Retinal pigment epithelial cell (primary cell): Measurements from ENCODE around the gene NFATC2.
A peak's percentile ranks its signal among the peaks of the same experiment; 100 is the strongest.

Source experiments
- DNase-seq: peaks from one replicate; pipeline ENCODE4 v3.0.0-alpha.2; 2010; ENCODE audit warnings: low read depth
- H3K4me3 ChIP-seq: 2 replicates; pipeline ENCODE4 v1.5.1; 2011; ENCODE audit warnings: mild to moderate bottlenecking, low read length, control low read depth, moderate library complexity
- TF ChIP-seq, protein P1 (sequence below): conservative IDR thresholded peaks from 2 replicates; pipeline ENCODE4 v1.5.1; 2011; ENCODE audit warnings: low read depth, low read length, control low read depth, inconsistent platforms

NFATC2 gene

DNA sequence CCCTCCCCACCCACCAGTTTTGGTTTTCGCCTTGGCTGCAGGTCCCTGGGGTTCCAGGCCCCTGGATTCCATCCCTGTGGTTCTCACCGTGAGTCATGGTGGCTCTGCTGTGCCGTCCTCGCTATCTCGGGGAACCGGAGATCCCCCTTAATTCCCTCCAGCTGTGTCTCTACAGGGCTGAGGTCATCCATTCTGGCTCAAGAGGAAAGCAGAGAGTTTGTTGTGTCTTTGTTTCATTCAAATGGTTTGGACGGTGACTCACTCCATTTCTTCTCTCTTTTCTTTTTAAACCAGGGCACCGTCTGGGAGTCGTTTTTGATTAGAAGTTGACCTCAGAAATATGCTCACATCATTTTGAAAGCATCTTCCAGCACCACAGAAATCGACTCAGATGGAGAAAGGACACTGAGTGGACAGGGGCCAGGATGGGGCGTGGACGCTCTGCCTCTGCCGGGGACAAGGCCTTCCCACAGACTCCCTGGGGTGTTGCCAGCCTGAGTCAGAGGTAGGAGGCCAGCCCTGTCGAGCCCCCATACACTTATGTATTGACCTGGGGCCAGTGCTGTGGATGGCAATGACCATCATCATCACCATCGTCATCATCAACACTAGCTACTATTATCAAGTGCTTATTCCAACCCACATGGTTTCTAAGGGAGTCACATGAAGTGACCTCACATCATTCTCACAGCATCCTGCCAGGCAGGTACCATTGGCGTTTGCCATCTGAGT is 176.2 kb downstream of the NFATC2 start:
- TF ChIP-seq, protein P1, sequence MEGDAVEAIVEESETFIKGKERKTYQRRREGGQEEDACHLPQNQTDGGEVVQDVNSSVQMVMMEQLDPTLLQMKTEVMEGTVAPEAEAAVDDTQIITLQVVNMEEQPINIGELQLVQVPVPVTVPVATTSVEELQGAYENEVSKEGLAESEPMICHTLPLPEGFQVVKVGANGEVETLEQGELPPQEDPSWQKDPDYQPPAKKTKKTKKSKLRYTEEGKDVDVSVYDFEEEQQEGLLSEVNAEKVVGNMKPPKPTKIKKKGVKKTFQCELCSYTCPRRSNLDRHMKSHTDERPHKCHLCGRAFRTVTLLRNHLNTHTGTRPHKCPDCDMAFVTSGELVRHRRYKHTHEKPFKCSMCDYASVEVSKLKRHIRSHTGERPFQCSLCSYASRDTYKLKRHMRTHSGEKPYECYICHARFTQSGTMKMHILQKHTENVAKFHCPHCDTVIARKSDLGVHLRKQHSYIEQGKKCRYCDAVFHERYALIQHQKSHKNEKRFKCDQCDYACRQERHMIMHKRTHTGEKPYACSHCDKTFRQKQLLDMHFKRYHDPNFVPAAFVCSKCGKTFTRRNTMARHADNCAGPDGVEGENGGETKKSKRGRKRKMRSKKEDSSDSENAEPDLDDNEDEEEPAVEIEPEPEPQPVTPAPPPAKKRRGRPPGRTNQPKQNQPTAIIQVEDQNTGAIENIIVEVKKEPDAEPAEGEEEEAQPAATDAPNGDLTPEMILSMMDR, result no peak
- no peak overlapping the region for H3K4me3 ChIP-seq
- DNase-seq, result peak; percentile 71

GRCh38 chr20:51365670-51366069 is 176.8 kb downstream of the NFATC2 start:
- no peak for DNase-seq
- no peak overlapping the region for H3K4me3 ChIP-seq
- TF ChIP-seq, protein P1, result no peak

DNA sequence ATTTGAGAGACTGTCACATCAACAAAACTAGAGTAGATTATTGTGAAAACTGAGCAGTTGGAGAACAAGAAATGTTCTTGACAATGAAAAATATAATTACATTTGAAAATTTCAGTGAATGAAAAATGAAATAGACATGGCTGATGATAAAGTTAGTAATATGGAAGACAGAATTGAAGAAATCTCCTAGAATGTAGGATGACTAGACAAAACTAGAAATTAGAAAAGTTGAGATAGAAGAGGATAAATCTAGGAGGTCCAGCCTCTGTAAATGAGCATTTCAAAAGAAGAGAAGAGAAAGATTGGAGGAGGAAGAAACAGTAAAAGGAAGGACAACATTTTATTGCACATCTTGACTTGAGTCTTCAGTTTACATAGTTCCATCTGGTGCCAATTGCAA is 178.7 kb downstream of the NFATC2 start:
- no peak for DNase-seq
- TF ChIP-seq, protein P1, result no peak
- no peak overlapping the region for H3K4me3 ChIP-seq

DNA sequence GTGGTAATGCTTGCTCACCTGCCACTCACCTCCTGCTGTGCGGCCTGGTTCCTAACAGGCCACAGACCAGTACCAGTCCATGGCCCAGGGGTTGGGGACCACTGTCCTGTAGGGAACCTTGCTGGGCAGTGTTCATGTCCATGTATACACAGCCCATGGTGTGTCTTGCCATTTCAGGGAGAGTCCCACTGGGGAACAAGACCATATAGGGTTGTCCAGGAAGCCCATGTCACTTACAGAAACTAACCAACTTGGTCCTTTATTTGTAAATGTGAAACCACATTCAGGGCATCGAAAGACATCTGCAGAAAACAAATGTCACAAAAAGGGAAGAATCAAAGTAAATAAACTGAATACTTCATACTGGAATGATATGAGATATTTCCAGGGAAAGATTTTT is 179.1 kb downstream of the NFATC2 start:
- TF ChIP-seq, protein P1, result no peak
- H3K4me3 ChIP-seq, result no peak overlapping the region
- no peak for DNase-seq

DNA sequence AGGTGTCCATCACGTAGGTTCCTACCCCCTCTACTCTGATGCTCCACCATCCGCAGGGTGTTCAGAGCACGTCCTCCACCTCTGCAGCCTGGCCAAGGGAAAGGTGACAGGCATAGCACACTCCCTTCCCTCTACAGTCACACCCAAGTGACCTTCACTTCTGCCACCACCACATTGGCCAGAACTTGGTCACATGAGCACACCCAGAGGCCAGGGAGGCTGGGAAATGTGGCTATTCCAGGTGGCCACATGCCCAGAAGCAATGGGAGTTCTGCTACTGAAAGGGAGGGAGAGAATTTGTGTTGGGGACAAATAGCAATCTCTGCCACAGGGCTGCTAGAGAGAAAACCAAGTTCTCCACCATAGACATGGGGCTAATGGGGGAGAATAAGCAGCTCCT is 180.3 kb downstream of the NFATC2 start:
- no peak overlapping the region for H3K4me3 ChIP-seq
- TF ChIP-seq, protein P1, result no peak
- DNase-seq, result no peak

DNA sequence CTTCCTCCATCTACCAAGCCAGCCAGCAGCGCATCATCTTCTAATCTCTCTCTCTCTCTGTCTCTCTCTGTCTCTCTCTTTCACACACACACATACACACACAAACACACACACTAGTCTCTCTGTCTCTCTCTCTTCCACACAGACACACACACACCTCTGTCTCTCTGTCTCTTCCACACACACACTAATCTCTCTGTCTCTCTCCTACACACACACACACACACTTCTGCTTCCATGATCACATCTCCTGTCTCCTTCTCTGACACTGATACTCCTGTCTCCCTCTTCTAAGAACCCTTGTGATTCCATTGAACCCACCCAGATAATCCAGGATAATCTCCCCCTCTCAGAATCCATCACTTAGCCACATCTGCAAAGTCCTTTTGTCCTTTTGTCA is 181.3 kb downstream of the NFATC2 start:
- TF ChIP-seq, protein P1, result no peak
- DNase-seq, result no peak
- no peak overlapping the region for H3K4me3 ChIP-seq

DNA sequence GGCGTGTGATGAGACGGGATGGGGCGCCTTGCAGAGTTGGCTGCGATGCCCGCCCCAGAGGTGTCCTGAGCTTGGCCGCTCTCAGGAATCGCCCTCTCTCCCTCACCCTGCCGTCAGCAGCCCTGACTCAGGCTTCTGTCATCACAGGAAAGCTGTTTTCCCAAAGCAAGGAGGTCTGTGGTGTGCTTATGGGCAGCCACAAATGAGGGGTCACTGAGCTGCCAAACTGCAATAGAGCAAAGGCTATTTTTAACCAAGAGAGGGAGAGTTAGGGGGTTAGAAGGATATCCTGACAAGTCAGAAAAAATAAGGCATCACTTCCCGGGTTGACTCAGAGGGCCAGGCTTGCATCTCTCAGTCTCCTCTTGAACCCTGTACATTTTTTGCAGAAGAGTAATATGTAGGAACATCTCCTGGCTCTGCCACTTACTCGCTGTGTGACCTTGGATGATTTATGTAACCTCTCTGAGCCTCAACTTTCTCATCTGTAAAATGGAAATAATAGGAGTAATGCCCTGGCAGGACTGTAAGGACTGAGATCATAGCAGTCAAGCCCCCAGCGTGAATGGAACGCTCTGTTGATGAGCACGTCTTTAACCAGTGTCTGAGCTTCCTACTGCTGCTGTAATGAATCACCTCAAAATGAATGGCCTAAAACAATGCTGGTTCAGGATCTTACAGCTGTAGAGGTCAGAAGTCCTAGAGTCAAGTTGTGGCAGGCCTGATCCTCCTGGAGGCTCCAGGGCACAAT is 181.9 kb downstream of the NFATC2 start:
- TF ChIP-seq, protein P1, result no peak
- peak; percentile 86 for DNase-seq
- no peak overlapping the region for H3K4me3 ChIP-seq
